BLaER1 (cell line): ENCODE results near the gene ANKRD18B.
A peak's percentile ranks its signal among the peaks of the same experiment; 100 is the strongest.
"Not testable (repeated sequence)": the region's sequence is repeated elsewhere in the genome, so short reads cannot be mapped to it uniquely, and the experiment has no call there.

Experiments
- H3K27ac ChIP-seq: shearing (Covaris generic); formaldehyde crosslinking; 2 replicates; pipeline ENCODE4 v1.8.1; 2022
- H3K27me3 ChIP-seq: shearing (Covaris generic); formaldehyde crosslinking; 2 replicates; pipeline ENCODE4 v1.8.1; 2022
- H3K36me3 ChIP-seq: shearing (Covaris generic); formaldehyde crosslinking; 2 replicates; pipeline ENCODE4 v1.8.1; 2022
- H3K4me1 ChIP-seq: shearing (Covaris generic); formaldehyde crosslinking; 2 replicates; pipeline ENCODE4 v1.8.1; 2022
- H3K4me2 ChIP-seq: shearing (Covaris generic); formaldehyde crosslinking; 2 replicates; pipeline ENCODE4 v1.8.1; 2022
- H3K4me3 ChIP-seq: shearing (Covaris generic); formaldehyde crosslinking; 2 replicates; pipeline ENCODE4 v1.8.1; 2022
- H3K9ac ChIP-seq: shearing (Covaris generic); formaldehyde crosslinking; 2 replicates; pipeline ENCODE4 v1.8.1; 2022
- H3K9me3 ChIP-seq: shearing (Covaris generic); formaldehyde crosslinking; 2 replicates; pipeline ENCODE4 v1.8.1; 2022
- H4K20me1 ChIP-seq: shearing (Covaris generic); formaldehyde crosslinking; 2 replicates; pipeline ENCODE4 v1.8.1; 2022
- Cebpa-rat ChIP-seq: shearing (Covaris generic); IDR thresholded peaks from 2 replicates; pipeline ENCODE4 v1.8.1; 2022

The ANKRD18B gene

GRCh38 chr9:33590857-33591256, 66.8 kb downstream of the ANKRD18B start:
- not testable (repeated sequence) for H4K20me1 ChIP-seq, H3K4me3 ChIP-seq, H3K27ac ChIP-seq, H3K27me3 ChIP-seq, H3K36me3 ChIP-seq, H3K4me1 ChIP-seq, H3K4me2 ChIP-seq, H3K9ac ChIP-seq, H3K9me3 ChIP-seq

- H3K27ac ChIP-seq, H3K36me3 ChIP-seq, H3K4me1 ChIP-seq, H3K9ac ChIP-seq, H3K4me3 ChIP-seq, H3K4me2 ChIP-seq, H4K20me1 ChIP-seq, H3K27me3 ChIP-seq: not testable (repeated sequence)
- peaks cover 10% of the 10 kb centered on the region for H3K9me3 ChIP-seq
Measured at GRCh38 chr9:33596974-33597373, 72.9 kb downstream of the ANKRD18B start.

GRCh38 chr9:33597386-33597785, 73.3 kb downstream of the ANKRD18B start:
- not testable (repeated sequence) for H4K20me1 ChIP-seq, H3K4me2 ChIP-seq, H3K27ac ChIP-seq, H3K4me3 ChIP-seq, H3K27me3 ChIP-seq, H3K4me1 ChIP-seq, H3K36me3 ChIP-seq, H3K9ac ChIP-seq
- H3K9me3 ChIP-seq: peaks cover 10% of the 10 kb centered on the region

GRCh38 chr9:33598796-33599379, 74.8 kb downstream of the ANKRD18B start:
- H3K27ac ChIP-seq: not testable (repeated sequence)

GRCh38 chr9:33600911-33601310, 76.9 kb downstream of the ANKRD18B start:
- not testable (repeated sequence) for H3K9ac ChIP-seq, H3K4me2 ChIP-seq, H3K4me3 ChIP-seq, H3K27ac ChIP-seq, H3K4me1 ChIP-seq, H3K27me3 ChIP-seq, H3K36me3 ChIP-seq, H4K20me1 ChIP-seq
- peaks cover 10% of the 10 kb centered on the region for H3K9me3 ChIP-seq

More at GRCh38 chr9:33598796-33599379, 74.8 kb downstream of the ANKRD18B start:
- peaks cover 10% of the 10 kb centered on the region for H3K9me3 ChIP-seq
- not testable (repeated sequence) for H4K20me1 ChIP-seq, H3K36me3 ChIP-seq, H3K4me2 ChIP-seq, H3K27me3 ChIP-seq, H3K4me1 ChIP-seq, H3K4me3 ChIP-seq, H3K9ac ChIP-seq

- peaks cover 10% of the 10 kb centered on the region for H3K9me3 ChIP-seq
- not testable (repeated sequence) for H3K4me2 ChIP-seq, H3K4me3 ChIP-seq, H3K4me1 ChIP-seq, H3K36me3 ChIP-seq, H3K27ac ChIP-seq, H4K20me1 ChIP-seq, H3K27me3 ChIP-seq, H3K9ac ChIP-seq
Measured at GRCh38 chr9:33604249-33604648, 80.2 kb downstream of the ANKRD18B start.

GRCh38 chr9:33604936-33605335, 80.9 kb downstream of the ANKRD18B start:
- not testable (repeated sequence) for H3K4me1 ChIP-seq, H3K27ac ChIP-seq, H3K27me3 ChIP-seq, H4K20me1 ChIP-seq, H3K9ac ChIP-seq, H3K4me2 ChIP-seq, H3K36me3 ChIP-seq, H3K9me3 ChIP-seq, H3K4me3 ChIP-seq

- no peak overlapping the region for H3K27ac ChIP-seq
- no peaks in the 10 kb centered on the region for H3K4me1 ChIP-seq
- no peak overlapping the region for H3K9ac ChIP-seq
- no peaks in the 10 kb centered on the region for H4K20me1 ChIP-seq
- no peaks in the 10 kb centered on the region for H3K36me3 ChIP-seq
- no peak overlapping the region for H3K4me2 ChIP-seq
- H3K9me3 ChIP-seq: 0 out of 2 replicates have a peak, but pooled peaks cover 4% of the 10 kb centered on the region
- no peaks in the 10 kb centered on the region for H3K27me3 ChIP-seq
- no peak overlapping the region for H3K4me3 ChIP-seq
- TF ChIP-seq Cebpa-rat: no peak
Measured at GRCh38 chr9:33611358-33611757, 87.3 kb downstream of the ANKRD18B start.

- not testable (repeated sequence) for H3K36me3 ChIP-seq, H3K4me3 ChIP-seq, H4K20me1 ChIP-seq, H3K27me3 ChIP-seq, H3K9me3 ChIP-seq, H3K4me2 ChIP-seq, H3K27ac ChIP-seq, H3K9ac ChIP-seq, H3K4me1 ChIP-seq
Measured at GRCh38 chr9:33612410-33612809, 88.4 kb downstream of the ANKRD18B start.

GRCh38 chr9:33614001-33614687, 90.1 kb downstream of the ANKRD18B start:
- Histone ChIP-seq H3K9me3 (0 out of 2 replicates have a peak, but pooled peaks cover 4% of the 10 kb centered on the region), H3K4me1 (peaks cover 13% of the 10 kb centered on the region), H4K20me1 (no peaks in the 10 kb centered on the region), H3K27ac (no peak overlapping the region), H3K27me3 (no peaks in the 10 kb centered on the region), H3K36me3 (no peaks in the 10 kb centered on the region), H3K4me2 (no peak overlapping the region), H3K4me3 (no peak overlapping the region), H3K9ac (no peak overlapping the region)
- no peak for TF ChIP-seq Cebpa-rat

GRCh38 chr9:33618370-33618769, 94.3 kb downstream of the ANKRD18B start:
- H3K4me1 ChIP-seq: peaks cover 13% of the 10 kb centered on the region
- H3K9me3 ChIP-seq, H4K20me1 ChIP-seq, H3K36me3 ChIP-seq, H3K27ac ChIP-seq, H3K4me3 ChIP-seq, H3K9ac ChIP-seq, H3K27me3 ChIP-seq: not testable (repeated sequence)
- H3K4me2 ChIP-seq: peak overlapping the region; percentile 36
